BJ (cell line): ENCODE data around the gene GATA5. TPM values are rescaled to one million over a fixed set of nuclear protein-coding genes. Genes with fewer than 3 reads are reported as not detected.

ENCODE experiments used
- CTCF ChIA-PET: fragments of 350-600 bp; formaldehyde crosslinking; extraction: SDS; loops from one replicate; lab custom pipeline; 2021; ENCODE audit warnings: antibody characterized with exemption, inconsistent platforms; lab: Yijun Ruan, JAX
- POLR2A ChIA-PET: fragments of 300-600 bp; sonication (Branson Sonifier 250); formaldehyde crosslinking; extraction: SDS; loops from one replicate; lab custom pipeline; 2021; ENCODE audit warnings: antibody characterized with exemption; lab: Charles Lee
- DNase-seq: peaks from one replicate; pipeline ENCODE4 v3.0.0-alpha.2; 2011; ENCODE audit warnings: low read depth
- H3K27me3 ChIP-seq: 2 replicates; pipeline ENCODE4 v1.6.0; 2011; ENCODE audit warnings: low read length; ENCODE audit not compliant: control insufficient read depth, insufficient read depth
- H3K36me3 ChIP-seq: 2 replicates; pipeline ENCODE4 v1.5.1; 2011; ENCODE audit warnings: low read length; ENCODE audit not compliant: control insufficient read depth, insufficient read depth
- H3K4me3 ChIP-seq: 2 replicates; pipeline ENCODE4 v1.5.1; 2011; ENCODE audit warnings: low read depth, mild to moderate bottlenecking, control low read depth, low read length
- CTCF ChIP-seq: IDR thresholded peaks from 2 replicates; pipeline ENCODE4 v1.5.1; 2011; ENCODE audit warnings: low read depth, mild to moderate bottlenecking, control low read depth, inconsistent platforms, low read length, moderate library complexity; ENCODE audit not compliant: insufficient read depth
- polyA plus RNA-seq: library from polyadenylated mRNA; depleted of rRNA; stranded (reverse); fragments of >200 nt; gene quantifications from 2 replicates; pipeline ENCODE4 v1.2.3, GENCODE V29; 2011; rRNA removed

GATA5 gene
- polyA plus RNA-seq, 1 experiment = not detected

- Histone ChIP-seq H3K4me3 (no peak overlapping the region), H3K27me3 (no peaks in the 10 kb centered on the region; the same call in 1 of the 2 replicates), H3K36me3 (no peaks in the 10 kb centered on the region)
- TF ChIP-seq CTCF = no peak
- DNase-seq = no peak
- POLR2A ChIA-PET = no interaction called here
- CTCF ChIA-PET = no interaction called here
Measured at GRCh38 chr20:62415354-62416111, 60.3 kb downstream of the GATA5 start.

- Histone ChIP-seq H3K4me3 (no peak overlapping the region), H3K27me3 (no peaks in the 10 kb centered on the region; the same call in 1 of the 2 replicates), H3K36me3 (no peaks in the 10 kb centered on the region)
- TF ChIP-seq CTCF = no peak
- ChIA-PET POLR2A (no interaction called here), CTCF (no interaction called here)
- DNase-seq = no peak
Measured at GRCh38 chr20:62413896-62414481, 61.8 kb downstream of the GATA5 start.

Other genes starting within 250 kb of the GATA5 start
- 15.9 and 20.5 TPM in 2 replicates for gene OSBPL2, start 237.5 kb downstream of the GATA5 start, polyA plus RNA-seq
- gene ADRM1, start 173.0 kb downstream of the GATA5 start, polyA plus RNA-seq = 81.5 and 115 TPM in 2 replicates
- 0.82 and 1.1 TPM in 2 replicates for gene LAMA5, start 108.7 kb downstream of the GATA5 start, polyA plus RNA-seq
- 3,553 and 3,818 TPM in 2 replicates for gene RPS21, start 88.9 kb downstream of the GATA5 start, polyA plus RNA-seq
- 3.6 and 4.8 TPM in 2 replicates for gene CABLES2, start 68.7 kb downstream of the GATA5 start, polyA plus RNA-seq
- not detected in 2 replicates for gene RBBP8NL, start 48.5 kb downstream of the GATA5 start, polyA plus RNA-seq
- 0.15 and 0.25 TPM in 2 replicates for gene SLCO4A1, start 166.5 kb upstream of the GATA5 start, polyA plus RNA-seq
- gene NTSR1, start 232.8 kb upstream of the GATA5 start, polyA plus RNA-seq = 0.01 and 0.05 TPM in 2 replicates